MV-4-11 (cell line): Measurements from ENCODE around the gene CRB2.

Source experiments
- DNase-seq: peaks from one replicate; lab custom pipeline; 2025; lab: John Stamatoyannopoulos, UW

CRB2 gene

DNA sequence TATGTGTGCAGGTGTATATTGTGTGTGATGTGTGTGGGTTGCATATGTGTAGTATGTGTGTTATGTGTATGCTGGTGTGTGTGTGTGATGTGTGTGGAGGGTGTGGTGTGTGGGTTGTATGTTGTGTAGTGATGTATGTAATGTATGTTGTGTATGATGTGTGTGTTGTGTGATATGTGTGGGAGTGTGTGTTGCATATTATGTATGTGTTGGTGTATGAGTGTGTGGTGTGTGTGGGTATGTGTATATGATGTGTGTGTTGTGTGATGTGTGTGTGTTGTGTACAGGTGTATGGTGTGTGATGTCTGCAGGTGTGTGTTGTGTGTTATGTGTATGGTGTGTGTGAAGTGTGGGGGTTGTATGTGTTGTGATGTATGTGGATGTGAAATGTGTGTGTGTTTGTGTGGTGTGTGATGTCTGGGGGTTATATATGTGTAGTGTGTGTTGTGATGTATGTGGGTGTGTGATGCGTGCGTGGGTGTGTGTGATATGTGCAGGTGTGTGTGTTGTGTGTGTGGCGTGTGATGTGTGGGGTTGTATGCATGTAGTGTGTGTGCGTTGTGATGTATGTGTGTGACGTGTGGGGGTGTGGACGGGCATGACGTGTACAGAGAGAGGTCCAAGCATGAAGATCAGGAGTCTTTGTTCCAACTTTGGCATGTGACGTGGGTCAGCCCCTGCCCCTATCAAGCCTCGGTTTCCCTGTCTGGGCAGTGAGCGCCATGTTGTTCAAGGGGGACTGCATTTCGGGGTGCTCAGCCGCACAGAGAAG lies 8.5 kb upstream of the CRB2 start:
- DNase-seq, result no peak

DNA sequence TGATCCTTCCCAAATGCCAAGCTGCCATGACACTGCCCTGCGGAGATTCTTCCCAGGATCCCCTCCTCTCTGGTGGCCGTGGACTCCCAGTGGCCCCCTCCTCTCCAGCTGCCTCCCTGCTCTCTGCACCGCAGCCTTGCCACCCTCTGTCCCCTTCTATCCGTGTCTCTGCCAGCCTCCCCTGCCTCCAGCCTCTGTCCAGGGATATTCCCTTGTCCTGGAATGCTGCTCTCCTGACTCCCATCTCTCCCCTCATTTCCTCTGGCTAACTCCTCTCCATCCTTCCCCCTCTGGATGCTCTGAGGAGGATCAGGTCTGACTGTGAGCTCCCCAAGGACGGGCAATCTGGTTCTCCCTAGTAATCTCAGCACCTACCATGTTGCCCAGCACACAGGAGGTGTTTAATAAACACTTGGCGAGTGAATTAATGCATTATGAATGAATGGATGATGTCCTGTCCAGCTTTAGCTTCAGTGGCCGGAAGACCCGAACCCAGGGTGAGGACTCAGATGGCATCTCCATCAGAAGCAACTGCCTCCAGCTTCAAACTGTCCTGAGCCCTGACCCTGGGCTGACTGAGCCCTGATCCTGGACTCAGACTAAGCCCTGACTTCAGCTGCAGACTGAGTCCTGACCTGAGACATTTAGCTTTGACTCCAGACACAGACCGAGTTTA lies 7.5 kb upstream of the CRB2 start:
- no peak for DNase-seq

DNA sequence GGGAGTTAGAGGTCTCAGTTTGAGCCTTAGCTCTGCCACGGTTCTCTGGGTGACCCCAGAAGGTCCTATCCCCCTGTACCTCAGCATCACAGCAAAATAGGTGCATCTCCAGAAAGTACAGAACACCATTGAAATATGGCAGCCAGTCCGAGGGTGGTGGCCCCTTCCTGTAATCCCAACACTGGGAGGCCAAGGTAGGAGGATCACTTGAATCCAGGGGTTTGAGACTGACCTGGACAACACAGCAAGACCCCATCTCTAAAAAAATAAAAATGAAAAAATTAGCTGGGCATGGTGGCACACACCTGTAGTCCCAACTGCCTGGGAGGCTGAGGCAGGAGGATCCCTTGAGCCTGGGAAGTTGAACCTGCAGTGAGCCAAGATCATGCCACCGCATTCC lies 7.0 kb upstream of the CRB2 start:
- no peak for DNase-seq

- DNase-seq, result no peak
These were observed 6.1 kb upstream of the CRB2 start for GRCh38 chr9:123349691-123350480.

DNA sequence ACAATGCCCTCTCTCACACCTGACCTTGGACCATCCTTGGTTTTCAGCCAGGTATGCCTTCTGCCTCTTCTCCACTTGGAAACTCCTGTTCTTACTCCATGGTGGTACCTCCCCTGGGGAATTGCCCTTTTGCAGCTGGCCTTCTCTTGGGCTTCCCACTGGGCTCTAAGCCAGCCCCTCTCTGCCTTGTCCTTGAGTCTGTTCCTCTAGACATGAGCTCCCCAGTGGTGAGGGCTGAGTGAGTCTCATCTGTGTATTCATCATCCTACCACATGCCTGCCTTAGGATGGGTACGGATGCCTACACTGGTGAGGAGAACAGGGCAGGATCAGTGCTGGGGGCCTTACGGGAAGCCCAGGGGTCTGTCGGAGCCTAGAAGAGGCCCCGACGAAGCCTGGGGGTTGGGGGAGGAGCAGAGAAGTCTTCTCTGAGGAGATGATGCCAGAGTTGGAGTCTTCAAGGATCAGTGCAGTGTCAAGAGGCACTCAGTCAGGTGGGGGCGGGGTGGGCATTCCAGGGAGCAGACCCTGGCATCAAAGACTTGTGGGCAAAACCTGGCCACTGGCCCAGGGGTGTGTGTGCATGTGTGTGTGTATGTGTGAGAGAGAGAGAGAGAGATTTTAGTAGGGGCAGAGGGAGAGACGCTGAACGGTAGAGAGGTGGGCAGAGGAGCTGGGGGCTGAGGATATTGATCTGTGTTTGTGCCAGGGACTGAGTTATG lies 5.2 kb upstream of the CRB2 start:
- DNase-seq, result no peak

GRCh38 chr9:123353041-123353440 lies 3.0 kb upstream of the CRB2 start:
- no peak for DNase-seq

GRCh38 chr9:123353984-123354591 lies 1.9 kb upstream of the CRB2 start:
- no peak for DNase-seq

- no peak for DNase-seq
These were observed 1.0 kb upstream of the CRB2 start for GRCh38 chr9:123354806-123355508.

- no peak for DNase-seq
These were observed 1.1 kb downstream of the CRB2 start for GRCh38 chr9:123356851-123357742.

GRCh38 chr9:123357743-123358059 lies 1.7 kb downstream of the CRB2 start:
- DNase-seq, result no peak

DNA sequence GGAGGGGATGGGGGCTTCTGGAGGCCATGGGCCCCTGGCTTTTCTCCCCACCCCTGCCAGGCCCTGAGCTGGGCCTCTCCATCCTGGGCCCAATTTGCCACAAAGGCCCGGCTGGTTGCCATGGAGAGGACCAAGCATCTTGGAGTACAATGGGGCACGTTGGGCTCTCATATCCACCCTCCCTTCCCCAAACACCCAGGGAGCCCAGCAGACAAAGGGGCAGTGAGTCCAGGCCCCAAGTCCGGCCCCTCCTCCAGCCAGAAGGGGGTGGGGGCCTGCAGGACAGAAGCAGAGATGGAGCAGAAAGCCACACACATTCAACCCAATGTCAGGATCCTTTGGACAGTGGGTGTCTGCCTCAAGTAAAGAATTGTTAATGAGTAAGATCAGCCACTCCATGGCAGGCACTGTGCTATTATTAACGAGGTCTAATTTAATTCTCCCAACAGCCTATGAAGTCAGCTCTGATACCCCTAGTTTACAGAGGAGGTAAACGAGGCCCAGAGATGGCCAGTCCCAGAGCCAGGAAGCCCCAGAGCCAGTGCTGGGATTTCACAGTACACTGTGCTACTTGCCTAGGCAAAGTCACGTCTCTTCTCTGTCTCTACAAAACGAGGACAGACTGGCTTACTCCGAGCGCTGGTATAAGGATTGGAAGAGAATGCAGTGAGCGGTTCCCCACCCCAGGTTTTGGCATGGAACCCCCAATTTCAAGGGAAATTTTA lies 2.3 kb downstream of the CRB2 start:
- no peak for DNase-seq

DNA sequence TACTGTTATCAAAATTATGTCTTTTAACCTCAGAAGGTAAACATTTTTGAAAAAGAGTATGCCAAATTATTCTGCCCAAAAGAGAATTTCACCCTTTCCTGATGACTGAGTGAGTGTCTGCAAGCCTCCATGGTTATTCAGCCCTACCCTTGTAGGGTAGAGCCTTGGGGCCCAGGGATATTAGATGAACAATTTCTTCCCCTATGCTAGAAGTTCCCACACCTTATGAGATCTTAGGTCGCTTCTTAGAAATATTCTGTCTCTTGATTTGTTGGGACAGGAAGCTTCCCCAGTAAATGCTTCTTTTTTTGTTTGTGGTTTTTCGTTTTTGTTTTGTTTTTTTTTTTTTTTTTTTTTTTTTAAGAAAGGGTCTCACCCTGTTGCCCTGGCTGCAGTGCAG lies 3.1 kb downstream of the CRB2 start:
- no peak for DNase-seq

DNA sequence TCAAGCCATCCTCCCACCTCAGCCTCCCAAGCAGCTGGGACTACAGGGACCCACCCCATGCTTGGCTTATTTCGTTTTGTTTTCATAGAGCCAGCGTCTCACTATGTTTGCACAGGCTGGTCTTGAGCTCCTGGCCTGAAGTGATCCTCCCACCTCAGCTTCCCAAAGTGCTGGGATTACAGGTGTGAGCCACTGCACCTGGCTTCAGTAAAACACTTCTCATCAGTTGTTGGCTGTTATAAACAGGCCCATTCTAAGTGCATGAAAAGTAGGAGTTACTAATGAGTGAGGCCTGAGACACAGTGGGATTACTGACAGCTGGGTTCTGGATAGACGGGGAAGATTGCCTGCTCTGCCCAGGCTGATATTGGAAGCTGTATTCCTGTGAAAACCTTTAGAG lies 3.5 kb downstream of the CRB2 start:
- no peak for DNase-seq

- peak; percentile 42 for DNase-seq
These were observed 4.4 kb downstream of the CRB2 start for GRCh38 chr9:123360161-123361085.

- DNase-seq, result no peak
These were observed 5.2 kb downstream of the CRB2 start for GRCh38 chr9:123361086-123361730.

DNA sequence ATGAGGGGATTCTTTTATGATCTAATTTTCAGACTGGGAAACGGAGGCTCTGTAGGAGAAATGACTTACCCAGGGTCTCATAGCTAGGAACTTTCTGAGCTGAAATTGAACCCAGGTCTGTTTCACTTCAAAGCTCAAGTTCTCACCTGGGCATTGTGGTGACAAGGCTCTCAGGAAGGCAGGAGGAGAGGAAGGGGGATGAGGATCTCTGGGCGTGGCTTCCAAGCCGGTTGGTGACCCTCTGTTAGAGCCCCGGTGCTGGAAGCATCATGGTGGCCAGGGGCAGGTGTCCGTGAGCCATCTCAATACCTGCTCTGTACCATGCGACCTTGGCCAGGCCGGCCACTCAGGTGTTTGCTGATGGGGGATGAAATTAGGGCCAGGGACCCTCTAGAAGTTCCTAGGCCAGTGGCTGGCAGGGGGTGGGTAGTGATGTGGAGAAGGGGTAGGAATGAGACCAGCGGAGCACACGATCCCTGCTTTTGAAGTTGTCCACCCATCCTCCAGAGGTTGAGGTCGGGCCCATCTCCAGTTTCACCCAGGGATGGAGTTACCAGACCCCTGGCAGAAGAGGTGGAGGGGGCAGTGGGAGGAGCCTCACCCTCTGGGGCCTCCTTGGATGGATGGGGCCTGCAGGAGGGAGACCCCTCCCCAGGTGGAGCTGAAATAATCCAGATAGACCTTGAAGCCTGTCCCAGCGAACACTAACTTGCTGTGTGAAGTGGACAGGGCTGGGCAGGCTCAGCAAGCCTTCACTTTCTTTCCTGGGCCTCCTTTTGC lies 5.9 kb downstream of the CRB2 start:
- DNase-seq, result no peak

- DNase-seq, result no peak
These were observed 6.9 kb downstream of the CRB2 start for GRCh38 chr9:123362856-123363255.
